Fibroblast of skin of back (primary cell): ENCODE results near the gene GLRA3.

ENCODE experiments used
- DNase-seq: peaks from one replicate; pipeline ENCODE4 v3.0.0-alpha.2; 2013

GLRA3 gene

GRCh38 chr4:174592256-174592984 is 236.6 kb downstream of the GLRA3 start:
- no peak for DNase-seq

GRCh38 chr4:174591243-174592021 is 237.6 kb downstream of the GLRA3 start:
- DNase-seq: no peak

- no peak for DNase-seq
Observed at GRCh38 chr4:174590336-174590735, 238.7 kb downstream of the GLRA3 start.
